Measurements from ENCODE around the gene FGFR1OP2.
"Not testable (repeated sequence)": the region's sequence is repeated elsewhere in the genome, so short reads cannot be mapped to it uniquely, and the experiment has no call there.

The FGFR1OP2 gene

GRCh38 chr12:26937863-26938700 lies at the start of gene FGFR1OP2, which contains the start of gene INTS13:
TSS of gene FGFR1OP2 (plus strand) at chr12:26938470. CDS start at chr12:26954159, 15,689 bp downstream.
TSS of gene INTS13 (minus strand) at chr12:26937981. CDS start at chr12:26936803, 1,178 bp downstream.
- Histone ChIP-seq H3K36me3 (ENCODE audit: insufficient read depth, low read length) (no peaks in the 10 kb centered on the region), H2AFZ (ENCODE audit: low read depth, low read length) (peak within 1 kb of the TSS; percentile 50), H3K4me1 (ENCODE audit: insufficient read depth, low read length) (peaks cover 37% of the 10 kb centered on the region), H3K9me3 (ENCODE audit: low read length) (no peaks in the 10 kb centered on the region), H3K4me3 (ENCODE audit: low read length) (peak within 1 kb of the TSS; percentile 87), H3K27me3 (ENCODE audit: insufficient read depth, low read length) (no peaks in the 10 kb centered on the region)

- Histone ChIP-seq H3K9me3 (ENCODE audit: low read length) (no peaks in the 10 kb centered on the region), H3K4me1 (ENCODE audit: insufficient read depth, low read length) (no peaks in the 10 kb centered on the region), H3K27me3 (ENCODE audit: insufficient read depth, low read length) (no peaks in the 10 kb centered on the region), H2AFZ (ENCODE audit: low read depth, low read length) (no peak overlapping the region), H3K4me3 (ENCODE audit: low read length) (no peak overlapping the region), H3K36me3 (ENCODE audit: insufficient read depth, low read length) (no peaks in the 10 kb centered on the region)
These were observed 47.5 kb upstream of the FGFR1OP2 start for GRCh38 chr12:26890784-26891183.

GRCh38 chr12:26891704-26892103 lies 46.6 kb upstream of the FGFR1OP2 start:
- H3K36me3 ChIP-seq (ENCODE audit: insufficient read depth, low read length) = no peaks in the 10 kb centered on the region
- H2AFZ ChIP-seq (ENCODE audit: low read depth, low read length) = no peak overlapping the region
- H3K4me1 ChIP-seq (ENCODE audit: insufficient read depth, low read length) = no peaks in the 10 kb centered on the region
- no peaks in the 10 kb centered on the region for H3K27me3 ChIP-seq (ENCODE audit: insufficient read depth, low read length)
- H3K4me3 ChIP-seq (ENCODE audit: low read length) = no peak overlapping the region
- no peaks in the 10 kb centered on the region for H3K9me3 ChIP-seq (ENCODE audit: low read length)

GRCh38 chr12:26895672-26896071 lies 42.6 kb upstream of the FGFR1OP2 start:
- H3K4me1 ChIP-seq (ENCODE audit: insufficient read depth, low read length) = no peaks in the 10 kb centered on the region
- peaks cover 6% of the 10 kb centered on the region for H3K36me3 ChIP-seq (ENCODE audit: insufficient read depth, low read length)
- no peaks in the 10 kb centered on the region for H3K9me3 ChIP-seq (ENCODE audit: low read length)
- H3K4me3 ChIP-seq (ENCODE audit: low read length) = no peak overlapping the region
- H3K27me3 ChIP-seq (ENCODE audit: insufficient read depth, low read length) = no peaks in the 10 kb centered on the region
- H2AFZ ChIP-seq (ENCODE audit: low read depth, low read length) = no peak overlapping the region

- no peak overlapping the region for H3K4me3 ChIP-seq (ENCODE audit: low read length)
These were observed 41.4 kb upstream of the FGFR1OP2 start for GRCh38 chr12:26896913-26897312.

GRCh38 chr12:26903396-26903795 lies 34.9 kb upstream of the FGFR1OP2 start:
- not testable (repeated sequence) for H3K9me3 ChIP-seq (ENCODE audit: low read length); H2AFZ ChIP-seq (ENCODE audit: low read depth, low read length); H3K27me3 ChIP-seq (ENCODE audit: insufficient read depth, low read length); H3K4me1 ChIP-seq (ENCODE audit: insufficient read depth, low read length); H3K4me3 ChIP-seq (ENCODE audit: low read length)
- H3K36me3 ChIP-seq (ENCODE audit: insufficient read depth, low read length) = peaks cover 22% of the 10 kb centered on the region

More at GRCh38 chr12:26896913-26897312, 41.4 kb upstream of the FGFR1OP2 start:
- Histone ChIP-seq H3K9me3 (ENCODE audit: low read length) (no peaks in the 10 kb centered on the region), H2AFZ (ENCODE audit: low read depth, low read length) (no peak overlapping the region), H3K36me3 (ENCODE audit: insufficient read depth, low read length) (peaks cover 6% of the 10 kb centered on the region), H3K4me1 (ENCODE audit: insufficient read depth, low read length) (no peaks in the 10 kb centered on the region), H3K27me3 (ENCODE audit: insufficient read depth, low read length) (no peaks in the 10 kb centered on the region)

- H3K4me3 ChIP-seq (ENCODE audit: low read length) = no peak overlapping the region
- H3K36me3 ChIP-seq (ENCODE audit: insufficient read depth, low read length) = peaks cover 31% of the 10 kb centered on the region
- no peak overlapping the region for H2AFZ ChIP-seq (ENCODE audit: low read depth, low read length)
- H3K4me1 ChIP-seq (ENCODE audit: insufficient read depth, low read length) = no peaks in the 10 kb centered on the region
- peaks cover 5% of the 10 kb centered on the region for H3K9me3 ChIP-seq (ENCODE audit: low read length)
- no peaks in the 10 kb centered on the region for H3K27me3 ChIP-seq (ENCODE audit: insufficient read depth, low read length)
These were observed 32.2 kb upstream of the FGFR1OP2 start for GRCh38 chr12:26906024-26906423.

- H3K27me3 ChIP-seq (ENCODE audit: insufficient read depth, low read length) = no peaks in the 10 kb centered on the region
- no peaks in the 10 kb centered on the region for H3K4me1 ChIP-seq (ENCODE audit: insufficient read depth, low read length)
- peaks cover 5% of the 10 kb centered on the region for H3K9me3 ChIP-seq (ENCODE audit: low read length)
- H2AFZ ChIP-seq (ENCODE audit: low read depth, low read length) = no peak overlapping the region
- no peak overlapping the region for H3K4me3 ChIP-seq (ENCODE audit: low read length)
- H3K36me3 ChIP-seq (ENCODE audit: insufficient read depth, low read length) = peaks cover 37% of the 10 kb centered on the region
These were observed 31.6 kb upstream of the FGFR1OP2 start for GRCh38 chr12:26906704-26907103.

- Histone ChIP-seq H3K4me3 (ENCODE audit: low read length) (no peak overlapping the region), H3K9me3 (ENCODE audit: low read length) (no peaks in the 10 kb centered on the region), H3K27me3 (ENCODE audit: insufficient read depth, low read length) (no peaks in the 10 kb centered on the region), H2AFZ (ENCODE audit: low read depth, low read length) (no peak overlapping the region), H3K36me3 (ENCODE audit: insufficient read depth, low read length) (peaks cover 39% of the 10 kb centered on the region), H3K4me1 (ENCODE audit: insufficient read depth, low read length) (no peaks in the 10 kb centered on the region)
These were observed 19.7 kb upstream of the FGFR1OP2 start for GRCh38 chr12:26918321-26919215.

- no peaks in the 10 kb centered on the region for H3K4me1 ChIP-seq (ENCODE audit: insufficient read depth, low read length)
- no peaks in the 10 kb centered on the region for H3K27me3 ChIP-seq (ENCODE audit: insufficient read depth, low read length)
- H2AFZ ChIP-seq (ENCODE audit: low read depth, low read length) = no peak overlapping the region
- peaks cover 37% of the 10 kb centered on the region for H3K36me3 ChIP-seq (ENCODE audit: insufficient read depth, low read length)
- H3K4me3 ChIP-seq (ENCODE audit: low read length) = no peak overlapping the region
- no peaks in the 10 kb centered on the region for H3K9me3 ChIP-seq (ENCODE audit: low read length)
These were observed 19.1 kb upstream of the FGFR1OP2 start for GRCh38 chr12:26919216-26919555.

GRCh38 chr12:26921886-26922285 lies 16.4 kb upstream of the FGFR1OP2 start:
- Histone ChIP-seq H3K9me3 (ENCODE audit: low read length) (no peaks in the 10 kb centered on the region), H3K4me1 (ENCODE audit: insufficient read depth, low read length) (no peaks in the 10 kb centered on the region), H3K36me3 (ENCODE audit: insufficient read depth, low read length) (peaks cover 38% of the 10 kb centered on the region), H3K27me3 (ENCODE audit: insufficient read depth, low read length) (no peaks in the 10 kb centered on the region), H2AFZ (ENCODE audit: low read depth, low read length) (no peak overlapping the region), H3K4me3 (ENCODE audit: low read length) (no peak overlapping the region)

GRCh38 chr12:26928661-26929060 lies 9.6 kb upstream of the FGFR1OP2 start:
- H3K36me3 ChIP-seq (ENCODE audit: insufficient read depth, low read length) = peaks cover 28% of the 10 kb centered on the region
- H3K4me1 ChIP-seq (ENCODE audit: insufficient read depth, low read length) = no peaks in the 10 kb centered on the region

GRCh38 chr12:26929590-26929989 lies 8.7 kb upstream of the FGFR1OP2 start:
- Histone ChIP-seq H3K27me3 (ENCODE audit: insufficient read depth, low read length) (no peaks in the 10 kb centered on the region), H2AFZ (ENCODE audit: low read depth, low read length) (no peak overlapping the region), H3K4me1 (ENCODE audit: insufficient read depth, low read length) (no peaks in the 10 kb centered on the region), H3K9me3 (ENCODE audit: low read length) (no peaks in the 10 kb centered on the region), H3K4me3 (ENCODE audit: low read length) (no peak overlapping the region), H3K36me3 (ENCODE audit: insufficient read depth, low read length) (peaks cover 26% of the 10 kb centered on the region)

More at GRCh38 chr12:26928661-26929060, 9.6 kb upstream of the FGFR1OP2 start:
- Histone ChIP-seq H3K4me3 (ENCODE audit: low read length) (no peak overlapping the region), H2AFZ (ENCODE audit: low read depth, low read length) (no peak overlapping the region), H3K27me3 (ENCODE audit: insufficient read depth, low read length) (no peaks in the 10 kb centered on the region), H3K9me3 (ENCODE audit: low read length) (no peaks in the 10 kb centered on the region)

Data from neuron (in vitro differentiated cells).